Stimulated activated CD8-positive, alpha-beta memory T cell treated with anti-CD3 and anti-CD28 coated beads, Interleukin-15, amount 100 ng/mL, for 24 hours (primary cell): ENCODE results near the gene TEFM.
"Not testable (repeated sequence)": the region's sequence is repeated elsewhere in the genome, so short reads cannot be mapped to it uniquely, and the experiment has no call there.

Source experiments
- DNase-seq: peaks from one replicate; pipeline ENCODE4 v3.0.0-alpha.2; 2020; ENCODE audit warnings: low read depth

Gene TEFM, protein sequence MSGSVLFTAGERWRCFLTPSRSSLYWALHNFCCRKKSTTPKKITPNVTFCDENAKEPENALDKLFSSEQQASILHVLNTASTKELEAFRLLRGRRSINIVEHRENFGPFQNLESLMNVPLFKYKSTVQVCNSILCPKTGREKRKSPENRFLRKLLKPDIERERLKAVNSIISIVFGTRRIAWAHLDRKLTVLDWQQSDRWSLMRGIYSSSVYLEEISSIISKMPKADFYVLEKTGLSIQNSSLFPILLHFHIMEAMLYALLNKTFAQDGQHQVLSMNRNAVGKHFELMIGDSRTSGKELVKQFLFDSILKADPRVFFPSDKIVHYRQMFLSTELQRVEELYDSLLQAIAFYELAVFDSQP

DNA sequence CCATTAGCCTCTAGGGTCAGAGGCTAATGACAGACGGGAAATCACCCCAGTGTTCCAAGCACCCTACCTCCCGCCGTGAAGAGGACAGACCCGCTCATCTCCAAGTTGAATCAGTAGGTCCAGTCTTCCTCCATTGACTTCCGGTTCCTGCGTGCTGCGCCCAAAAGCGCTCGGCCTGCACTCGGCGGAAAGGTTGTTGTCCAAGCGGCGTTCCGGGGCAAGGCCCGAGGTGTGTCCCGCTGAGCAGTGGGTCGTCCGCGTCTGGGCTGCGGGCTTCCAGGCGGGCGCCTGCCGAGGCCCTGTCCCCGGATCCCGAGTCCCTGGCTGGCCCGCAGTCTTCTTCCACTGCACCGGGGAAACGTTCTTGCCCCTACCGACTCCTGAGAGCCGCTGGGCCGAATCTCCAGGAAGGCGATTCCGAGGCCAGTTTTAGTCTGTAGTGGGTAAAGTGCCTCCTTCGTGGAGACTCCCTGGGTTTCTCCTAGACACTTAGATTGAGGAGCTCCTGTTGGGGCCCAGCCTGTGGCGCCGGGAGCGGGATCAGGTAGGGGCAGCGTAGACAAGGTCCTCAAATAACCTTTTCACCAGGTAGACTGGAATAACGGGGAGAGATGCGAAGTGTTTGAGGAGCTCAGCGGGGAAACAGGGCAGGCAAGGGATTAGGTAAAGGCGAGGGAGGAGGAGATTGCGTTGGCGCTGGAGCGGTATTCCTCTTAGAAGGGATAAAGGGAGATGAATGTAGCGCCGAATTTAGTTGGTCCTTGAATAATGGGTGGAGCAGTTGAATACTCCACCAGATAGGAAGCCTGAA lies at the start of gene TEFM:
Gene TEFM, minus strand, starts transcription at position 138 of the 811 bp plus-strand sequence. Its CDS starts 40 bp downstream, at position 98.
- peak; percentile 60 for DNase-seq

DNA sequence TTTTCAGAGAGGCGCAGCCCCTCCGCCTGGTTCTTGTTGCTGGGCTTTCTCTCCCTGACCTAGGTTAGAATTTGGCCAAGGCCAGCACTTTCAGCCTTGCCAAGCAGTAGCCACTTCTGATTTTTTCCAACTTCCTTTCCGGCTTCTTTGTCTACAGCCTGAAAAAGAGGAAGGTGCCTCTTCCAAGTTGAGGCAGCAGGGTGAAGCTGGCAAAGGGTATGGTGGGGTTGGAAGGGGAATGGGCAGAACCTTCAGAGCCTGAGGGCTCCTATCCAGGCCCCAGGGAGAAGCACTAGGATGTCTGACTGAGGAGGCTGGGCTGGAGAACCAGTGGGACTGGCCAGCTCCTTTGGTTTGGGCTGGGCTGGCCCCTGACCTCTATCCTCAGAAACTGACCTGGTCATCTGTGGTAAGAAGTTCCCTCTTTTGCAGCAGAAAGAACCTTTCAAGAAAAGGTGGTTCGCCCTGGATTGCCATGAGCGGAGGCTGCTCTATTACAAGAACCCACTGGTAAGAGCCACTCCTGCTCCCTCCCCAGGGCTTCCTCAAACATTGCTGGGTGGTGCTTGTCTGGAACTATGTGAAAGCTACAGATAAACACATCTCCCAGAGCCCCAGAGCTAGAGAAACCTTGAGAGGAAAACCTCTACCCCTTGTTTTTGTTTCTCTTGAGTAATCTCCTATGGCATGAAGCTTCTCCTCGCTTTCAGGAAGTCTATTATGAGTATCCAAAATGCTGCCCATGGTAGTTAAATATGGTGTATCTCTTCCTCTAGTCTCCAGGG lies 48.2 kb upstream of the TEFM start:
- no peak for DNase-seq

DNA sequence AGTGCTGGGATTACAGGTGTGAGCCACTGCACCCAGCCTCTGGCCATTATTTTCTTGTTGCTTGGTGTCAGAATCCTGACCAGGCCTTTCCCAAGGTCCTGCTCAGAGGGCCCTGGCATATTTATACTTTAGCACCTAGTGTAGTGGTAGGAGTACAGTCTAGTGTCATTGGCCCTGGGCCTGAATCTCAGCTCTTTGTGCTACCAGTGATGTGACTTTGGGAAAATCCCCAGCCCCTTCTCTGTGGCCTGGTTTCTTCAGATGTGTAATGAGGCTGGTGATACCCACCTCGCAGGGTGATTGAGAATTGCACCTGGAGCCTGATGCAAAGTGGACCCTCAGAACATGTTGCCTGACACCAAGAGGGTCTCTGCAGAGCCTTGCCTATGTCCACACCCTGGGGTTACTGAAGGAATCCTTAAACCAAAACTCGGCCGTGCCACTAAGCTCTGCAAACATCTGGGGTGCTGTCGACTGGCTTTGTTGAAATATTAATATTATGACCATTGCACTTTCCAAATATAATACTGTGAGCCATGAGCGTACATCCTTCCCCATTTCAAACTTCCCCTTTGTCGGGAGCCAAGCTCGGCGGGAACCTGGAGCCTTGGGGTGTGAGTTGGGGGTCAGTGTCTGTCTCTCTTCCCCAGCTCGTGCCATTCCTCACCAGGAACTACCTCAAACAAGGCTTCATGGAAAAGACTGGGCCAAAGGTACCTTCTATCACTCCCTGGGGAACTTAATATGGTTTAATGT lies 46.8 kb upstream of the TEFM start:
- DNase-seq = no peak

DNA sequence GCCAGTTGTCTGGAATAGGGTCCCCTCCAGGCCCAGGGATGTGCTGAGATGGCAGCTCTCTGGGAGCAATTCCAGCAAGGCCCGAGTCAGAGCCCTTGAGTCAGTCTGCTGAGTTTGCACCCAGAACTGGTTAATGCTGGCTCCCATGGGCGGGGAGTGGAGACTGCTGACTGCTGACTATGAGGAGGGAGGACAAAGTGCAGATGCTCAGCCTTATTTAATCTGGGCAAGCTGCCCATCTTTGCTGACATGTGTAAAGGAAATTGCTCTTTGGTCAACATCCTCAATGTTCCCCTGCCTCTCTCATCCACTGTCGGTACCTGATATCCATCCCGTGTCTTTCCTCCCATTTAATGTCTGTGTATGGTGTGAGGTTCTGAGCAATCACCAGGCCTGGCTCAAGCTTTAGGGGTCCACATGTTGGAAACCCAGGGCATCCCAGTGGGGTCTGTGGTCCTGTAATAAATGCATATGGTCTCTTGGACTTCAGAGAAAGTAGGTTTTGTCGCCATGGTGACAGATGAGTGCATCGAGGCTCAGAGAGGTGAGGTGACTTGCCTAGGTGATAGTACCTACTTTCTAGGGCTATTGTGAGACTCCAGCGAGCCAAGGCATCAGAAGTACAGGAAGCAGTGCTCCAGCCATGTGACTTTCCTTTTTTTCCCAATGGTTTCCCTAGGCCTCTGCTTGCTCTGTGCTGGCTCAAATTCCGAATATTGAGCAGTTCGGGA lies 44.8 kb upstream of the TEFM start:
- no peak for DNase-seq

DNA sequence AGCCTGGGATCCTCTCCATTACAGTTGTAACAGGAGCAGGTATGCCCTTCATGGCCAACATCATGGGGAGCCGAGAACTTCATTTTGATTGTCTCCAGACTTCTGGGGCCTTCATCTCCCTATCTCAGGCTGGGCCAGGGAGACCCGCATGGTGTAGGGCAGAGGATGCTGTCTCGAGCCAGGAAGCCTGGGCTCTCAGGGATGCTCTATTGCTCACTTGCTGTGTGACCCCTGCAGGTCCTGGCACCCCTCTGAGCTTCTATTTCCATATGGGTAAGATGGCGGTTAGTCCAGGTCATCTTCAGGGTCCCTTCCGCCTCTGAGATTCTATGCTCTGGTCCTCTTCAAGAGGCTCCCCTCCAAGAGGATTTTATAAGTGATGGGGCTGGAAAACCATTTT lies 44.2 kb upstream of the TEFM start:
- no peak for DNase-seq

DNA sequence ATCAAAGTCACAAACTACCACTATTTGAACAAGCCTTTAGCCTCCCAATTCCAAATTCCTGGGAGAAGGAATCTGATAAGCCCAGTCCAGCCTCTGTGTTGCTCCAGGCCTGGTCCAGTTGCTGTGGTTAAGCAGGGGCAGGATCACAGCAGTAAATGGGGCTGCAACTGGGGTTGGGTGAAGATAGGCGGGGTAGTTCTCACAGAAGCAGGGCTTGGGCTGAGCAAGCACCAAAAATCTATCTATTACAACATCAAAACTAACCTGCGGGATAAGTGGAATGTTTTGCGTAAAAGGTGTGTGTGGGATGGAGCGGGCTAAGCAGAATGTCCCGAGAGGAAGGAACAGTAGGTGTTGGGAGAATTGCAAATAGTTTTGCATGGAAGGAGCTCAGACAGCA lies 41.8 kb upstream of the TEFM start:
- DNase-seq = no peak

DNA sequence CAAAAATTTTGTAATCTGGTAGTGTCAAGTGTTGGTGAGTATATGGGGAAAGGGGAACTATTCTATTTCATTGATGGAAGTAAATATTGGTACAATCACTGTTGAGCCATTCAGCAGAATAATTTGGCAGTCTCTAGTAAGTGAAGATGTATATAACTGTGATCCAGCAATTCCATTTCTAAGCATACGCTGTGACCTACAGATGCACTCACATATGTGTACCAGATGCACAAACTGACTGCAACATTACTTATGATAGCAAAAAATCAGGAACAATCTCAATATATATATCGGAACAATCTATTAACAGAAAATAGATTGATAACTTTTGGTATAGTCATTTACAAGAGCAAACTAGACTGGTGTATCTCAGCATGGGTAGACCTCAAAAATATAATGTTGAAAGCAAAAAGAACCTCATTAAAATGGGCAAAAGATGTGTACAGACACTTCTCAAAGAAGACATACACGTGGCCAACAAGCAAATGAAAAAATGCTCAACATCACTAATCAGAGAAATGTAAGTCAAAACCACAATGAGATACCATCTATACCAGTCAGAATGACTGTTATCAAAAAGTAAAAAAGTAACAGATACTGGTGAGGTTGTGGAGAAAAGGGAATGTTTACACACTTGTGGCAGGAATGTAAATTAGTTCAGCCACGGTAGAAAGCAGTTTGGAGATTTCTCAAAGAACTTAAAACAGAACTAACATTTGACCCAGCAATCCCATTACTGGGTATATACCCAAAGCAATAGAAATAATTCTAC lies 36.5 kb upstream of the TEFM start:
- no peak for DNase-seq

DNA sequence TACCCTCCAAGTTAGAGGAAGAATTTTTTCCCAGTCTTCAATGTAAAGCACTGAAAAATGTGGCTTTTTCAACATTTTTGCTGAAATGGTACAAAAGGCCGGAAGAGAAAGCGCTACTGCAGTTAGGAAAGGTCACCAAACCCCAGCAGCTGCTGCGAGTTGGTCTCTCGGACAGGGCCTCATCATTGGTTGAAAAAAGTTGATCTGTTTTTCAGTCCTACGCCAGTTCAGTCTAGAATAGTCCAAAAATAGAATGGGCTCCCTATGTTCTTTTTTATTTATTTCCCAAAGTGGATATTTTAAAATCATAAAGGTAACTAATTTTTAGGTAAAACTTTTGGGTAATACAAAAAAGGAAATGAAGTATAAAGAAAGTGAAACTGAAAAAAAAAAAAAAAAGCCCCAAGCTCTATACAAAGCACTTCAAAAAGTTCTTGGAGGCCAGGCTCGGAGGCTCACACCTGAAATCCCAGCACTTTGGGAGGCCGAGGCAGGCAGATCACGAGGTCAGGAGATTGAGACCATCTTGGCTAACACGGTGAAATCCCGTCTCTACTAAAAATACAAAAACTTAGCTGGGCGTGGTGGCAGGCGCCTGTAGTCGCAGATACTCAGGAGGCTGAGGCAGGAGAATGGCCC lies 33.1 kb upstream of the TEFM start:
- DNase-seq = no peak

DNA sequence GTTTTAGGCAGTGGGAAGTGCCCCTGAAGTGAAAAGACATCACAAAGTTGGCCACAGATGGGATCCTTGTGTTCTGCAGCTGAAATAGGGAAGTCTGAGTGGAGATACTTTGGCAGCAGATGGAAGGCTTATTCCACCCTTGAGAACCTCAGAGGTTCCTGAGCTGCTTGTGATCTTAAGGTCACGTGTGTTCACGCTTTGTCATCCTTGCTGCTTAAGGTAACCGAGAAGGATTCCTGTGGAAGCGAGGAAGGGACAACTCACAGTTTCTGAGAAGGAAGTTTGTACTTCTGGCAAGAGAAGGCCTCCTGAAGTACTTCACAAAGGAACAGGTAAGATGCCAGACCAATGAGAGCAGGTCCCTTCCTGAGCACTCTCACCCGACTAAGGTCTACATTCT lies 27.9 kb upstream of the TEFM start:
- DNase-seq = no peak

DNA sequence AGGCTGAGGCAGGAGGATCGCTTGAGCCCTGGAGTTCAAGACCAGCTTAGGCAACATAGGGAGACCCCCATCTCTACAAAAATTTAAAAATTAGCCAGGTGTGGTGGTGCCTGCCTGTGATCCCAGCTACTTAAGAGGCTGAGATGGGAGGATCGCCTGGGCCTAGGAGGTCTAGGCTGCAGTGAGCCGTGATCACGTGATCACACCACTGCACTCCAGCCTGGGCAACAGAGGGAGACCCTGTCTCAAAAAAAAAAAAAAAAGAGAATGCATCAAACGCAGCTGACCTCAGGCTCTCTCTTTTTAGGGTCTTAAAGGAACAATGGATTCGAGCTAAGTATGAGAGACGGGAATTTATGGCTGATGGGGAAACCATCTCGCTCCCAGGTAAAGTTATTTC lies 25.5 kb upstream of the TEFM start:
- not testable (repeated sequence) for DNase-seq

DNA sequence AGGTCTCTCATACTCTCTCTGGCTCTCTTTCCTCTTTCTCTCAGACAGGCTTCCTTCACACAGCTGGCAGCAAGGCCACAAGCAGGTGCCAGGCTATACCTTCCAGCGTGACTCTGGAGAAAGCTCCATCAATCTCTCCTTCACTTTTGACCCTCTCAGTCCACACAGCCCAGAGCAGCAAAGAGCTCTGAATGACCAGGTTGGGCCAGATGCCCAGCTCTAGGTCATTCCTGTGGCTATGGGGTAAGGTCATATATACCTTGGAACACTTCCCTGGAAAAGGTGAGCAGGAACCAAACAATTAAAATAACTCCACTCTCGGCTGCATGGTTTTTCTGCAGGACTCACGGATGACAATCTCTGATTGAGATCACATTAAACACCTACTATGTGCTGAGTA lies 24.5 kb upstream of the TEFM start:
- DNase-seq = no peak

DNA sequence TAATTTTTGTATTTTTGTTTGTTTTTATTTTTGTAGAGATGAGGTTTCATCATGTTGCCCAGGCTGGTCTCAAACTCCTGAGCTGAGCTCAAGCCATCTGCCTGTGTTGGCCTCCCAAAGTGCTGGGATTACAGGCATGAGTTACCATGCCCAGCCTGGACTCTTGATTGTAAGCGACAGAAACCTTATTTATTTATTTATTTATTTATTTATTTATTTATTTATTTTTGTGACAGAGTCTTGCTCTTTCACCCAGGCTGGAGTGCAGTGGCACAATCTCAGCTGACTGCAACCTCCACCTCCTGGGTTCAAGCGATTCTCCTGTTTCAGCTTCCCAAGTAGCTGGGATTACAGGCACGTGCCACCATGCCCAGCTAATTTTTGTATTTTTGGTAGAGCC lies 23.8 kb upstream of the TEFM start:
- not testable (repeated sequence) for DNase-seq

DNA sequence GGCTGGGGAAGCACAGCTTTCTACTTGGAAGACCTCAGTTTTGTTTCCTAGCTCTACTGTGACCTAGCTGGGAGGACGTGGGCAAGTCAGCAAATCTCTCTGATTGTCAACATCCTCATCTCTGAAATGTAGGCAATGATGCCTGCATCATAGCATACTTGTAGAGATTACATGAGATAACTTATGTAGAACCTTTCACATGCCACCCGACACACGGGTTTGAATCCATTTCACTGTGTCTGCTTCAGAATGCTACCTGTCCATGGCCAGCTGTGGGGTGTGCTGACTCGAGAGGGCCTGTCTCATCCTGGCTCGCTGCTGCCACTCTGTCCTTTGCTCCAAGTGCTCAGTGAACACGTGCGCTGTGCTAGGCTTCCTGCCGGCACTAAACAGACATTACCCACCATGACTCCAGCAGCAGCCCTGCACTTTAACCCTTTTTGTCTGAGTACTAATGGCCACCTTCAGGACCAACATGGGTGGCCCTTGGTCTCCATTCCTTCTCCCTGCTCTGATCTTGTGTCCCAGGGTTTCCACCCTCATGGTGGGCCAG lies 23.1 kb upstream of the TEFM start:
- no peak for DNase-seq

DNA sequence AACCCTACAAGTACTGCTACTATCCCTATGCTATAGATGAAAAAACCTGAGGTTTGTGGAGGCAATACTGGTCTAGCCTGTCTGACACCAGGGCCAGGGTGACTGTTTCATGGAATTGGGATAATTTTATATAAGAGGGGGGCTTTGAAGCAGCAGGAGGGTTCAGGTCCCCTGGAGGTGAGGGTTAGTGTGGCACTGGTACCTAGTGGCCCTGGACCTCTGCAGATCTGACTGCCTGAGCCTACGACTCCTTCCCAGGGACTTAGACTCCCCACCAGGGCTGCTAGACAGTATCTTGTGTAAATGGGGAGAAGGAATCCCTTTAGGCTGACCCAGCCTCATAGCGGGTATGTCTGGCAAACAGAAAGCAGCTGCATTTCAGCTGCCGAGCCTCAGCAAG lies 22.5 kb upstream of the TEFM start:
- DNase-seq = no peak

DNA sequence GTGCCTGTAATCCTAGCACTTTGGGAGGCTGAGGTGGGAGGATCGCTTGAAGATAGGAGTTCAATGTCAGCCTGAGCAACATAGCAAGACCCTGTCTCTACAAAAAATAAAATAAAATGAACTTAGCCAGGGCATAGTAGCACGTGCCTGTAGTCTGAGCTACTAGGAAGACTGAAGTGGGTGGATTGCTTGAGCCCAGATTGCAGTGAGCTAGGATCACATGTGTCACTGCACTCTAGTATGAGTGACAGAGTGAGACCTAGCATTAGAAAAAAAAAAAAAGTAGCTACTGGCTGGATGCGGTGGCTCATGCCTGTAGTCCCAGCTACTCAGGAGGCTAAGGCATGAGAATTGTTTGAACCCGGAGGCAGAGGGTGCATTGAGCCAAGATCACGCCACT lies 21.7 kb upstream of the TEFM start:
- no peak for DNase-seq

DNA sequence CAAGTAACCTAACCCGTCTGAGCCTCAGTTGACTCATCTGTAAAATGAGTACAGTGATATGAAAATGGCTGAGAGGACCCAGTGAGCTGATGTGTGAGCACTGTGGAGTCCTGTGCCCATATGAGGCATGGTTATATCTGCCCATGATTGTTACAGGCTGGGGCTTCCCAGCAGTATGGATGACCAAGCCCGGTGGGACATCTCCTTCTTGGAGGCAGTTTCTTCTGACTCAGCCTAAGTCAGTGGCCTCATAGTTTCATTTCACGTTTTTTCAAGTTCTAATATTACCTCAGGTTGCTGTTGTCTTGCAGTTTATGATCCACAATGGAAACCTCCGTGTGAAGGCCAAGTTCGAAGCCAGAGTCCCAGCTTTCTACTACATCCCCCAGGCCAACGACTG lies 20.5 kb upstream of the TEFM start:
- DNase-seq = no peak

DNA sequence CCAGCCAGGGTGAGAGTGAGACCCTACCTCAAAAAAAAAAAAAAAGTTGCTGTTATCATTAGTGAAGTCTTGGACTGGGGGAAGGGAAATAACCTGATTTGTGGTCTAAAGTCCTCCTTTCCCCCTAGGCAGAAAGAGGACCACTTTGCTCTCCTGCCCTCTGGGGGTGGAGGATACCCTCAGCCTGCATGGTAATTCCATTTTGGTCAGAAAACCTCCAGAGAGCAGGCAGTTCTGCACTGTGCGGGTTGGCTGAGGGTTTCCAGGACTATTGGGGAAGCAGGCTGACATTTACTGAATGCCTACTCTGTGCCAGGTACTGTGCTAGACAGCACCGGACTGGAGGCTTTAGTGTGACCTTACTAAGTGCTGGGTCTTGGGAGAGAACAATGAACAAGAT lies 18.3 kb upstream of the TEFM start:
- DNase-seq = no peak

DNA sequence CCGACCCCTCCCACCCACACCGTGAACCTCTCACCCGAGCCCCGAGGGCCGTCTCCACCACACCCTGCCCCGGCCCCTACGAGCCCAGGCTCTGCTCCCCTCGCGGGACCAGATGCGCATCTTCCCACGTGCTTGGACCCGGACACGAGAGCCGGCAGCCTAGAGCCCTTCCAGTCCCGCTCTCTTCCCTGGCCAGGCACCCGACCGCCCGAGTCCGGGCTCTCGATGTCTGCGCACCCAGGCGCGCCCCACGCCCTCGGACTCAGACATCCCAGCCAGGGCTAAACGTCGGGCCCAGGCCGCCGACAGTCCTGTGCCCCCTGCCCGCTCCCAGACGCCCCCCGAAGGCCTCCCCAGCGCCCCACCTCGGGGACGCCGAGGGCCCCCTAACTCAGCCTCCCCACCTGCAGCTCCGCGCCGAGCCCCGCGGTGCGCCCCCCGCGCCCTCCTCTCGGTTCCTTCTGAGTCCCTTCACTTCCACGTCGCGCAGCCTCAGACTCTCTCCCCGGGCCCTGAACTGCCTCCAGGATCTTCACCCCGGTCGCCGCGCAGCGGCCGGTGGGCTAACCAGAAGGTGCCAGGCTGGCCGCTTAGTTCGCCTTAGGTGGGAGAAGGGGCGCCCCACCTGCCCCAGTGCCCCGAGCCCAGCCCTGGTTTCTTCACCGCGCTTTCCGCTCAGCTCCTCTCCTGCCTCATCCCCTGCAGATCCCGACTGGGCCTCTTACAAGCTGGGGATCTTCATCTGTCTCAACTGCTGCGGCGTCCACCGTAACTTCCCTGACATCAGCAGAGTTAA lies 16.4 kb upstream of the TEFM start:
- no peak for DNase-seq
